GM19372 (cell line): ENCODE data around the gene MMP28.

ENCODE experiments used
- ATAC-seq: cut with Tn5 transposase; IDR thresholded peaks from one replicate; pipeline ENCODE4 v1.9.1; 2021; ENCODE audit warnings: mild to moderate bottlenecking, low read depth, moderate library complexity; ENCODE audit not compliant: unreplicated experiment

The MMP28 gene

GRCh38 chr17:35801583-35802224, 6.3 kb upstream of the MMP28 start:
- no peak for ATAC-seq

GRCh38 chr17:35799942-35800341, 4.5 kb upstream of the MMP28 start:
- no peak for ATAC-seq

- ATAC-seq: no peak
Observed at GRCh38 chr17:35797918-35798317, 2.5 kb upstream of the MMP28 start.

GRCh38 chr17:35797370-35797769, 1.9 kb upstream of the MMP28 start:
- ATAC-seq: no peak

GRCh38 chr17:35796942-35797341, 1.5 kb upstream of the MMP28 start:
- no peak for ATAC-seq

- no peak for ATAC-seq
Observed at GRCh38 chr17:35795871-35796265, 427 bp upstream of the MMP28 start.

- no peak for ATAC-seq
Observed at GRCh38 chr17:35793257-35793656, 2.2 kb downstream of the MMP28 start.

GRCh38 chr17:35791681-35792350, 3.6 kb downstream of the MMP28 start:
- no peak for ATAC-seq

GRCh38 chr17:35790841-35791240, 4.6 kb downstream of the MMP28 start:
- no peak for ATAC-seq

- ATAC-seq: no peak
Observed at GRCh38 chr17:35788477-35789368, 6.7 kb downstream of the MMP28 start.

GRCh38 chr17:35786941-35787432, 8.5 kb downstream of the MMP28 start:
- no peak for ATAC-seq

GRCh38 chr17:35784895-35785294, 10.5 kb downstream of the MMP28 start:
- no peak for ATAC-seq

GRCh38 chr17:35780950-35781349, 14.5 kb downstream of the MMP28 start:
- ATAC-seq: no peak

GRCh38 chr17:35778641-35779196, 16.7 kb downstream of the MMP28 start:
- ATAC-seq: no peak

GRCh38 chr17:35775583-35775982, 19.9 kb downstream of the MMP28 start:
- no peak for ATAC-seq

- ATAC-seq: no peak
Observed at GRCh38 chr17:35775039-35775438, 20.4 kb downstream of the MMP28 start.

- no peak for ATAC-seq
Observed at GRCh38 chr17:35774499-35774898, 20.9 kb downstream of the MMP28 start.

GRCh38 chr17:35773679-35774425, 21.6 kb downstream of the MMP28 start:
- ATAC-seq: no peak

- no peak for ATAC-seq
Observed at GRCh38 chr17:35773129-35773528, 22.3 kb downstream of the MMP28 start.

- ATAC-seq: no peak
Observed at GRCh38 chr17:35769895-35770486, 25.4 kb downstream of the MMP28 start.
